Right atrium auricular region (tissue), 2 donors: ENCODE data around the gene AIG1. TPM values are rescaled to one million over a fixed set of nuclear protein-coding genes. Genes with fewer than 3 reads are reported as not detected.
"Not testable (repeated sequence)": the region's sequence is repeated elsewhere in the genome, so short reads cannot be mapped to it uniquely, and the experiment has no call there.

Source experiments
- DNase-seq: peaks from one replicate; pipeline ENCODE4 v3.0.0-alpha.2; 2019; ENCODE audit warnings: low spot score
- H3K27ac ChIP-seq, 2 donors: fragments of 200-600 bp; sonication (generic); 1 replicate in 1 of 2; 2 replicates in 1 of 2; pipeline ENCODE4 v1.5.1; 2016 to 2019
- H3K27me3 ChIP-seq, 2 donors: fragments of 200-600 bp; sonication (generic); one replicate each; pipeline versions ENCODE4 v1.5.1 to v1.6.0; 2017 to 2019
- H3K36me3 ChIP-seq: fragments of 200-600 bp; sonication (generic); one replicate; pipeline ENCODE4 v1.5.1; 2016
- H3K4me1 ChIP-seq, 2 donors: fragments of 200-600 bp; sonication (generic); one replicate each; pipeline versions ENCODE4 v1.5.1 to v1.6.0; 2017 to 2019
- H3K4me3 ChIP-seq, 2 donors: fragments of 200-600 bp; sonication (generic); 1 replicate in 1 of 2; 2 replicates in 1 of 2; pipeline ENCODE4 v1.5.1; 2017 to 2019; ENCODE audit warnings: mild to moderate bottlenecking in 1 of 2, moderate library complexity in 1 of 2
- H3K9me3 ChIP-seq, 2 donors: fragments of 200-600 bp; sonication (generic); one replicate each; pipeline ENCODE4 v1.5.1; 2019
- total RNA-seq, 2 donors: library from RNA; depleted of rRNA; stranded (reverse); fragments of >200 nt; gene quantifications; one replicate each; pipeline ENCODE4 v1.1.0, GENCODE V29; 2016
- TF ChIP-seq, protein P1 (sequence below), 2 donors: fragments of 200-600 bp; sonication (generic); IDR thresholded peaks; one replicate each; pipeline ENCODE4 v1.5.1; 2019; ENCODE audit warnings: antibody characterized with exemption in 2 of 2

The AIG1 gene
- total RNA-seq, 2 donors from 2014 or later, result 28.6 to 62.6 TPM

DNA sequence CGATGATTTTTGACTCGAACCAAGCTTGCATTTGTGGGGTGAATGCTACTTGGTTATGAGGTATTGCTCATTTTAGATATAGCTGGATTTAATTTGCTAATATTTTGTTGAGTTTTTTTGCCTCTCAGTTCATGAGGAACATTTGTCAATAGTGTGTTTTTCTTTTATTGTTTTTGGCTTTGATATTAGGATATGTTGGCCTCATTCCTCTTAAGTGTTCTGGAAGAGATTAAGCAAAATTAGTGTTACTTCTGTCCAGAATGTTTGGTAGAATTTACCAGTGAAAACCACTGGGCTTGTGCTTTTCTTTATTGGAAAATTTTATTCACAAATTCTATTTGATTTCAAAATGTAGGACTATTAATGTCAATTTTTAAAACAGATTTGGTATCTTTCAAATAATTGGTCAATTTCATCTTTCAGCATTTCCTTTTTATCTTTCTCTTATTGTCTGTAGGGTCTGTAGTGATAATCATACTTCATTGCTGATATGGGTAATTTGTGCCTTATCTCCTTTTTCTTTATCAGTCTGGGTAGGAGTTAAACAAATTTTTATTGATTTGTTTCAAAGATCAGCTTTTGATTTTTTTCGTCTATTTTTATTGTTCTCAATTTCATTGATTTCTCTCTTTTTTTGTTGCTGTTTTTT is 14.1 kb downstream of the AIG1 start:
- H3K36me3 ChIP-seq, result no peaks in the 10 kb centered on the region

DNA sequence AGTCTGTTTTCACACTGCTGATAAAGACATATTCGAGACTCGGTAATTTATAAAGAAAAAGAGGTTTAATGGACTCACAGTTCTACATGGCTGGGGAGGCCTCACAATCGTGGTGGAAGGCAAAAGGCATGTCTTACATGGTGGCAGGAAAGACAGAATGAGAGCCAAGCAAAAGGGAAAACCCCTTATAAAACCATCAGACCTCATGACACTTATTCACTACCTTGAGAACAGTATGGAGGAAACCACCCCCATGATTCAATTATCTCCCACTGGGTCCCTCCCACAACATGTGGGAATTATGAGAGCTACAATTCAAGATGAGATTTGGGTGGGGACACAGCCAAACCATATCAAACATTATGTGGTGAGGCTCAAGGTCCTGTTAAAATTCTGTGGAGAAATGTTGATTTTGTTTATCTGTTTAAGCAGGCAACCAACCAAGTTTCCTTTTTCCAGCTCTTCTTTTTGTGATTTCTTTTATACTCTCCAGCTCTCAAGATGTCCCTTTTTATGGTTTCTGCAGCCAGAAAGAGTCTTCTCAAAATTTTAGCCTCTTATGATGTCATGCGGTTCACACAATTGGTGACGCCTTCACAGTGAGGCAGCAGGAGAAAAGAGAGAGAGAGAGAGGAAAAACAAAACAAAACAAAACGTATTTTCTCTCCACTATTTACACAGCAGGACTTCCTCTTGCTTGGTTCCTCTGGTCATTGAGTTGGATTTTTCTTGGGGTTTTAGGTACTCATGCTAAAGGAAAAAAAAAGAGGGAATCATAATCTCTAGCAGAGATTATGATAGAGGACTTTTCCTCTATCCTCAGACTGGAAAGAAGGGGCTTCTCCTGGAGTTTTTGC is 18.0 kb downstream of the AIG1 start:
- DNase-seq, result no peak
- Histone ChIP-seq H3K4me3 (no peak overlapping the region), H3K9me3 (peaks cover 0 to 21% of the 10 kb centered on the region in 2 donors), H3K36me3 (no peaks in the 10 kb centered on the region), H3K4me1 (no peaks in the 10 kb centered on the region), H3K27ac (no peak overlapping the region), H3K27me3 (no peaks in the 10 kb centered on the region)
- TF ChIP-seq, protein P1, sequence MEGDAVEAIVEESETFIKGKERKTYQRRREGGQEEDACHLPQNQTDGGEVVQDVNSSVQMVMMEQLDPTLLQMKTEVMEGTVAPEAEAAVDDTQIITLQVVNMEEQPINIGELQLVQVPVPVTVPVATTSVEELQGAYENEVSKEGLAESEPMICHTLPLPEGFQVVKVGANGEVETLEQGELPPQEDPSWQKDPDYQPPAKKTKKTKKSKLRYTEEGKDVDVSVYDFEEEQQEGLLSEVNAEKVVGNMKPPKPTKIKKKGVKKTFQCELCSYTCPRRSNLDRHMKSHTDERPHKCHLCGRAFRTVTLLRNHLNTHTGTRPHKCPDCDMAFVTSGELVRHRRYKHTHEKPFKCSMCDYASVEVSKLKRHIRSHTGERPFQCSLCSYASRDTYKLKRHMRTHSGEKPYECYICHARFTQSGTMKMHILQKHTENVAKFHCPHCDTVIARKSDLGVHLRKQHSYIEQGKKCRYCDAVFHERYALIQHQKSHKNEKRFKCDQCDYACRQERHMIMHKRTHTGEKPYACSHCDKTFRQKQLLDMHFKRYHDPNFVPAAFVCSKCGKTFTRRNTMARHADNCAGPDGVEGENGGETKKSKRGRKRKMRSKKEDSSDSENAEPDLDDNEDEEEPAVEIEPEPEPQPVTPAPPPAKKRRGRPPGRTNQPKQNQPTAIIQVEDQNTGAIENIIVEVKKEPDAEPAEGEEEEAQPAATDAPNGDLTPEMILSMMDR (IDR thresholded peaks at IDR 0.05), result no peak

More for the DNA sequence above, 14.1 kb downstream of the AIG1 start:
- DNase-seq, result no peak
- no peaks in the 10 kb centered on the region for H3K4me1 ChIP-seq
- no peaks in the 10 kb centered on the region for H3K27me3 ChIP-seq
- peaks cover 0 to 22% of the 10 kb centered on the region in 2 donors for H3K9me3 ChIP-seq
- no peak overlapping the region for H3K4me3 ChIP-seq
- H3K27ac ChIP-seq, result no peak overlapping the region
- TF ChIP-seq, protein P1 (IDR thresholded peaks at IDR 0.05), result no peak

DNA sequence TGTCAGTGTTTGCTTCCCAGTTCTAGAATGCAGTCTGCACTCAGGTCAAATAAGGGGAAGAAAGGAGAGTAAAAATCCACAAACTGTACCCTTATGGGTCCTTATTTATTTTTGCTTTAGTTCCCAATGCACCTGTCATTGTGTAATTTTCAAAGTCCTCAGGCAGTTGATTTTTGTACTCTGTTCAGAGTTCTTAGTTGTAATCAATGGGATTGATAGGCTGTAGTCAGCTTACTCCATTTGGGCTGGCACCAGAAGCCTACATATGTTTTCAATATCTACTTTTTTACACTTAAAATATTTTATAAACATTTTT is 18.6 kb downstream of the AIG1 start:
- Histone ChIP-seq H3K27me3 (no peaks in the 10 kb centered on the region), H3K36me3 (no peaks in the 10 kb centered on the region), H3K27ac (no peak overlapping the region), H3K4me1 (no peaks in the 10 kb centered on the region), H3K4me3 (no peak overlapping the region), H3K9me3 (peaks cover 0 to 15% of the 10 kb centered on the region in 2 donors)
- DNase-seq, result no peak
- TF ChIP-seq, protein P1 (IDR thresholded peaks at IDR 0.05), result no peak

DNA sequence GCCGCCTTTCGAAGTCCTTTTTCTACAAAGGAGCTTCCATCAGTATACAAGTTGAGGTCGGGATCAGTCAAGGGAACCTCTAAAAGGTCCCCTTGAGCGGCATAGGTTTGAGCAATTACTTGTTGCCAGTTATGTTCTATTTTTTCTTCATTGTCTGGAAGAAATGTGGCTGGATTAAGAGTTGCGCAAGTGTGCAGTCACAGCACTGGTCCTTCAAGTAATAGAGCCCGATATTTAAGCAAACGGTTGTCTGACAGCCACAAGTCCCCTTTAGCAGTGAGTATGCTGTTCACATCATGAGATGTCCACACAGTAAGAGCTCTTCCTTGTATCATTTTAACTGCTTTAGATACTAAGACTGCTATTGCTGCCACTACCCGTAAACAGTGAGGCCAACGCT is 21.6 kb downstream of the AIG1 start:
- H3K9me3 ChIP-seq, DNase-seq: not testable (repeated sequence)

DNA sequence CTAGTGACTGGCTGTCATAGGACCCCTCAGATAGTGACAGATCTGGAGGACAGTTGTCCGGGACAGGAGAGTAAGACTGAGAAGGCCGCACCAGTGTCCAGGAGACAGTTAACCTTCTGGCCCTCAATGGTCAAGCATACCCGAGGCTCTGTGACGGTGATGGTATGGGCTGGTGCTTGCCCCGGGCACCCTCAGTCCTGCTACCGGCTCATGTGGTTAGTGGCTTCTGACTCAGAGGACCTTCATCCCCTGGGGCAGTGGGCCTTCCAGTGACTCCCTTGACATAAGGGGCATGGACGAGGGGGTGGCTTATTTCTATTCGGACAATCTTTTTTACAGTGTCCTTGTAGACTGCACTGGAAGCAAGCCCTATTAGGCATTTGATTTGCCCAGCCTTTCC is 23.3 kb downstream of the AIG1 start:
- not testable (repeated sequence) for H3K36me3 ChIP-seq, H3K4me1 ChIP-seq, DNase-seq, H3K27me3 ChIP-seq, H3K4me3 ChIP-seq, H3K27ac ChIP-seq, H3K9me3 ChIP-seq

More for the DNA sequence above, 21.6 kb downstream of the AIG1 start:
- H3K36me3 ChIP-seq, H3K4me3 ChIP-seq, H3K27ac ChIP-seq, H3K4me1 ChIP-seq, H3K27me3 ChIP-seq: not testable (repeated sequence)

DNA sequence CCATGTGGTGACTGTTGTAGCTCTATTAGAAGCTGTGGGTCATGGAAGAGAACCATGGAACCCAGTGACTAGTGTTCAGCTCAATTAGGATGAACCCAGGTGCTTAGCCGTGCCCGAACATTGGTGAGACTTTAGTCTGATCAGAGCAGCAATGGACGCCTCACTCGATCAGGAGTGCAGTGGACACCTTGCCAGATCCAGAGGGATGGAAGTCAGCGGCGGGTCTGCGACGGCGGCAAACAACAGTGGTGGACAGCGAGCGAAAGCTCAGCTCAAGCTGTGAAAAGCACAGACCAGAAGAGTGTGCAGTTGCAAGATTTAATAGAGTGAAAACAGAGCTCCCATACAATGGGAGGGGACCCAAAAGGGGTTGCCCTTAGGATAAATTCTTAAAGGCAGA is 26.6 kb downstream of the AIG1 start:
- not testable (repeated sequence) for H3K36me3 ChIP-seq, H3K27me3 ChIP-seq, H3K9me3 ChIP-seq, H3K4me1 ChIP-seq, DNase-seq, H3K4me3 ChIP-seq, H3K27ac ChIP-seq

DNA sequence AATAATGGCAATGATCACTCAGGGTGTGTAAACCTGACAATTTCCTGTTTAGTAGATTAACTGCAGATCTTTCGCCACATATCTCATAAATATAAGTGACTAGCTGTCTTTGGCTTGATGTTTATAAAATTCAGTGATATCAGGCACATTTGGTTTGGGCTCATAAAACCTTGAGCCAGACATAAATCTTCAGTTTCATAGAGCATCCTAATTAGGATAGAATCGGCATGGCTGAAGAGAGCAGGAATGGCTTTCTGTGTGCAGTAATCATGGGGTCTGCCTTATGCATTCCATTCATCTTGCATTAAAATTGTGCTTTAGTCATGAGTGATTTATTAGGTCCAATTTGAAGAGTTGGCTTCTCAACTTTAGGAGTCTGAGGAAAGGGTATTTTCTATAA is 27.2 kb downstream of the AIG1 start:
- H3K27ac ChIP-seq, result no peak overlapping the region
- H3K4me1 ChIP-seq, result no peaks in the 10 kb centered on the region
- no peak overlapping the region for H3K4me3 ChIP-seq
- no peaks in the 10 kb centered on the region for H3K27me3 ChIP-seq
- DNase-seq, result no peak
- H3K36me3 ChIP-seq, result no peaks in the 10 kb centered on the region
- H3K9me3 ChIP-seq, result peaks cover 0 to 4% of the 10 kb centered on the region in 2 donors
- TF ChIP-seq, protein P1 (IDR thresholded peaks at IDR 0.05), result no peak
